Measurements from ENCODE around the gene CCDC7.
"Not testable (repeated sequence)": the region's sequence is repeated elsewhere in the genome, so short reads cannot be mapped to it uniquely, and the experiment has no call there.

CCDC7 gene

DNA sequence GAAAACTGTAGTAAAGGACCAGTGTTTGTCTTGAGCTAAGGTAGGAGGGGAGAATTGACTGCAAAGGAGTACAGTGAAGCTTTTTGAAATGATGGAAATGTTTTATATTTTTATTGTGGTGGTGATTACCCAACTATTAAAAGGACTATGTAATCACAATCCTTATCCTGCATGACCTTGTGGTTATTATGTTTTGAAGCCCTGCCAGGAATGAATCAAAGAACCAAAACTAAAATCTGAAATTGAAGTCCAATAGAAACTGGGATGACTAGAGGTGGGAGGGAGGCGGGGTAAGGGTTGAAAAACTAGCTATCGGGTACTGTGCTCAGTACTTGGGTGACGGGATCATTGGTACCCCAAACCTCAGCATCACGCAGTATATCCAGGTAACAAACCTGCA lies 8.2 kb downstream of the CCDC7 start:
- no peak for DNase-seq

- DNase-seq: no peak
Measured at GRCh38 chr10:32459051-32459698, 13.2 kb downstream of the CCDC7 start.

GRCh38 chr10:32461203-32461602 lies 15.3 kb downstream of the CCDC7 start:
- no peak for DNase-seq

GRCh38 chr10:32471232-32471631 lies 25.3 kb downstream of the CCDC7 start:
- no peak for DNase-seq

GRCh38 chr10:32477499-32477898 lies 31.6 kb downstream of the CCDC7 start:
- DNase-seq: no peak

DNA sequence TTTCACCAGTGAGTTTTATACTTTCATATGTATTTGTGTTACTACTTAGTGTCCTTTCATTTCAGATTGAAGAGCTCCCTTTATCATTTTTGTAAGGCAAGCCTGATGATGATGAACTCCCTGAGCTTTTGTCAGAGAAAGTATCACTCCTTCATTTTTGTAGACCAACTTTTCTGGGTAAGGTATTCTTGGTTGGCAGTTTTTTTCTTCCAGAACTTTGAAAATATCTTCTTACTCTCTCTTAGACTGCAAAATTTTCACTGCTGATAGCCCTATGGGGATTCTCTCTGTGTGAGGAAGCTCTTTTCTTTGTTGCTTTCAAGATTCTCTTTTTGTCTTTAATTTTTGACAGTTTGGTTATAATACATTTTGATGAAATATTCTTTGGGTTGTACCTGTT lies 35.7 kb downstream of the CCDC7 start:
- DNase-seq: no peak

DNA sequence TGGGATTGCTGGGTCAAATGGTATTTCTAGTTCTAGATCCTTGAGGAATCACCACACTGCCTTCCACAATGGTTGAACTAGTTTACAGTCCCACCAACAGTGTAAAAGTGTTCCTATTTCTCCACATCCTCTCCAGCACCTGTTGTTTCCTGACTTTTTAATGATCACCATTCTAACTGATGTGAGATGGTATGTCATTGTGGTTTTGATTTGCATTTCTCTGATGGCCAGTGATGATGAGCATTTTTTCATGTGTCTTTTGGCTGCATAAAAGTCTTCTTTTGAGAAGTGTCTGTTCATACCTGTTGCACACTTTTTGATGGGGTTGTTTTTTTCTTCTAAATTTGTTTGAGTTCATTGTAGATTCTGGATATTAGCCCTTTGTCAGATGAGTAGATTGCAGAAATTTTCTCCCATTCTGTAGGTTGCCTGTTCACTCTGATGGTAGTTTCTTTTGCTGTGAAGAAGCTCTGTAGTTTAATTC lies 37.1 kb downstream of the CCDC7 start:
- DNase-seq: not testable (repeated sequence)

GRCh38 chr10:32488038-32488437 lies 42.1 kb downstream of the CCDC7 start:
- not testable (repeated sequence) for DNase-seq

DNA sequence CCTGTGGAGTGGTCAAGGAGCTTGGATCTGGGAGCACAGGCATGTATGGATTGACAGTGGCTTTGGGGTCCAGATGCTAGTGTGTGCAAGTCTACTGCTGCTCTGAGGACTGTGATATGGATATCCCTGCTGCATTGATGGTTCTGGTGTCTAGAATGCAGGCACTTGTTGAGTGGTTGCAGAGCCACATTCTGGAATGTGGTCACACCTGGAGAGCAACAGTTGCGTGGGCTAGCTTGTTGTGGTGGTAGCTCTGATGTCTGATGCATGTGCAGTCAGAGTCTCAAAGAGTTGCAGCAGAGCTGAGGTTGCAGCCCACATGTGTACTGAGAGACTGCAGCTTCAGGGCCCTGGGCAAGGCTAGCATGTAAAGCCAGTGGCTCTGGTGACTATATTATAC lies 43.2 kb downstream of the CCDC7 start:
- no peak for DNase-seq

GRCh38 chr10:32489901-32490300 lies 44.0 kb downstream of the CCDC7 start:
- DNase-seq: no peak

GRCh38 chr10:32494562-32494961 lies 48.6 kb downstream of the CCDC7 start:
- DNase-seq: not testable (repeated sequence)

- DNase-seq: not testable (repeated sequence)
Measured at GRCh38 chr10:32500136-32500535, 54.2 kb downstream of the CCDC7 start.

- no peak for DNase-seq
Measured at GRCh38 chr10:32501906-32502305, 56.0 kb downstream of the CCDC7 start.

- DNase-seq: not testable (repeated sequence)
Measured at GRCh38 chr10:32505762-32506420, 60.0 kb downstream of the CCDC7 start.

DNA sequence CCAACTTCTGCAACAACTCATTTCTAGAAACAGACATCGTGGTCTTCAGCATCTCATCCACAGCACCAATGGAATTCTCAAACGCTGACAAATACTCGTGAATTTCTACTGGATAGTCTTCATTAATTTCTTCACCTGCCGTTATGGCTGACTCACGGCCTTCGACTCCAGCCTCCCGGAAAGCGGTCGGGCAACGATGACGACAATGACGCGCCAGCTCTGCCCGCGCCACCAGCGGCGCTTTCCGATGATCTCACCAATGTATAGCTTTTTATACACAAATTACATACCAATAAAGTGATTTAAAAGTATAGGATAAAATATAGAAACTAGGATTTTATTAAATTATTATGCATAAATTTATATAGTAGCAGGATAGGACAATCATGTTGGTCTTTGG lies 65.7 kb downstream of the CCDC7 start:
- no peak for DNase-seq

GRCh38 chr10:32516567-32517495 lies 70.9 kb downstream of the CCDC7 start:
- no peak for DNase-seq

DNA sequence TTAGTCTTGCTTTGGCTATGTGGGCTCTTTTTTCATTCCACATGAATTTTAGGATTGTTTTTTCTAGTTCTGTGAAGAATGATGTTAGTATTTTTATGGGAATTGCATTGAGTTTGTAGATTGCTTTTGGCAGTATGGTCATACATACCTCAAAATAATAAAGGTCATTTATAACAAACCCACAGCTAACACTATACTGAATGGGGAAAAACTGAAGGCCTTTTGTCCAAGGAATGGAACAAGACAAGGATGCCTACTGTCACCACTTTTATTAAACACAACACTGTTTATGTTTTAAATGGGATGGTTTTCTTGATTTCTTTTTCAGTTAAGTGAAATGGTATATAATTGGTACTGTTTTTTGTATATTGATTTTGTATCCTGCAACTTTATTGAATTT lies 84.3 kb downstream of the CCDC7 start:
- no peak for DNase-seq

- no peak for DNase-seq
Measured at GRCh38 chr10:32538256-32538655, 92.3 kb downstream of the CCDC7 start.

DNA sequence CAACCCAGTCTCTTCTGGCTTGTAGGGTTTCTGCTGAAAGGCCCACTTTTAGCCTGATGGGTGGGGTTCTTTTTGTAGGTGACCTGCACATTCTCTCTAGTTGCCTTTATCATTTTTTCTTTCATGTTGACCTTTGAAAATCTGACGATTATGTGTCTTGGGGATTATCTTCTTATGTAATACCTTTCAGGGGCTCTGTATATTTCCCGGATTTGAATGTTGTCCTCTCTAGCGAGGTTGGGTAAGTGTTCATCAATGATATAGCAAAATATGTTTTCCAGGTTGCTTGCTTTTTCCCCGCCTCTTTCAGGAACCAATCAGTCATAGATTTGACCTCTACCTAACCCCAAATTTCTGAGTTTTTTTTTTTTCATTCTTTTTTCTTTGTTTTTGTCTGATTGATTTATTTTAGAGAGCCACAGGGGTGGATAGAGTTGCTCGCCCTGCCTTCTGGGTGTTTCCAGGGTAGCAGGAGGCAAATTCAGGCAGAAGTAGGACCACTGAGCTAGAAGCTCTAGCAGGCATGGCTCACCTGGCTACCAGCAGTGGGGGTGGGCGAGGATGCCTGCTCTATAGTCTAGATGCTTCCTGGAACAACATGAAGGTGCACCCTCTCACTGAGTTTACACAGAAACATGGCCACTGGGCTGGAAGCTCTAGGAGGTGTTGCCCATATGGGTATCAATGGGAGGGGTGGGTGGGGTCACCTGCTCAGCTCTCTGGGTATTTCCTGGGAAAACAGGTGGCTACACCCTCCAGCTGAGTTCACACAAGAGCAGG lies 94.9 kb downstream of the CCDC7 start:
- DNase-seq: no peak

GRCh38 chr10:32548208-32548607 lies 102.3 kb downstream of the CCDC7 start:
- no peak for DNase-seq

GRCh38 chr10:32556783-32557395 lies 110.9 kb downstream of the CCDC7 start:
- DNase-seq: no peak
